GM08714 (cell line): ENCODE results near the gene CEPT1.

Experiments used
- H3K4me3 ChIP-seq: fragments of 200-500 bp; sonication (Bioruptor generic); 2 replicates; pipeline ENCODE4 v1.5.1; 2014; ENCODE audit warnings: mild to moderate bottlenecking, low read length, inconsistent platforms
- ZNF274 ChIP-seq: IDR thresholded peaks from 2 replicates; pipeline ENCODE4 v1.6.1; 2012; ENCODE audit warnings: mild to moderate bottlenecking, low read depth, low read length

Gene CEPT1

DNA sequence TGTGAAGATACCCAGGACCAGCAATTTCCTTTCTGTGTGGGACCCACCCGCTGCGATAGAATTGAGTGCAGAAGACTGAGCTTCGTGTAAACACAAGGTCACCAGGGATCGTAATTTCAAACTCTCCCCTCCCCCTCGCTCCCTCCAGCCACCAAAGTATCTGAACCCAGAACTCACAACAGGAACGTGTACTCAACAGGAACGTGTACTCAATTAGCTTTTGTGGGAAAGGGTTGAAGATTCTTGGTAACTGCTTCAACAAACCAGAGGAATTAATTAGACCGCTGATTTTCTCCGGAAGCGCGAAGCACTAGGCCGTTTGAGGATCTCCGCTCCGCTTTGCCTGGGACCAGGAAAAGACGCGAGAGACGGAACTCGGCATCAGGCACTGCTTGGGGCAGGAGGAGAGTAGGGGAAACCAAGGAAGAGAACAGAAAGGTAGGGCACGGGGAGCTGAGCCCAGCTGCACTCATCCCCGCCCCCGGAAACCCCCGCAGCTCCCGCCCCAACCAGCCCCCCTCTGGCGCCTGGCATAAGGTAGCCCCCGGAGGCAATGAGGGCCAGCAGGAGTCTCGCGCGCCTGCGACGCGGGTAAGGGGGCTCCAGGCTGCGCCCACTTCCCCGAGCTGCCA, 583 bp upstream of the CEPT1 start:
- TF ChIP-seq ZNF274 = no peak
- H3K4me3 ChIP-seq = peak overlapping the region; percentile 98

DNA sequence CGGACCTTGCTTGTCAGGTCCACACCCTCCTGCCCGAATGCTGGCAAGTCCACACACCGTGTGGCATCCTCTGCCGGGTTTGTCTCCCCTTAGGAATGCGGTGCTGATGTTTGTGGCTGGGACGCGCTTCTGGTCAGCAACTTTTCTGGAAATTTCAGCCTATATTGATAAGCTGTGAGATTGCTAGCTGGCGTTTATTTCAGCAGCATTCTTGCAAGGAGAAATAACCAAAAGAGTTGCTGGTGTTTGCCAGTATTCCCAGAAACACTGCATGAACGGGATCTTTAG, 601 bp downstream of the CEPT1 start:
- peak overlapping the region; percentile 98 for H3K4me3 ChIP-seq
- TF ChIP-seq ZNF274 = no peak

DNA sequence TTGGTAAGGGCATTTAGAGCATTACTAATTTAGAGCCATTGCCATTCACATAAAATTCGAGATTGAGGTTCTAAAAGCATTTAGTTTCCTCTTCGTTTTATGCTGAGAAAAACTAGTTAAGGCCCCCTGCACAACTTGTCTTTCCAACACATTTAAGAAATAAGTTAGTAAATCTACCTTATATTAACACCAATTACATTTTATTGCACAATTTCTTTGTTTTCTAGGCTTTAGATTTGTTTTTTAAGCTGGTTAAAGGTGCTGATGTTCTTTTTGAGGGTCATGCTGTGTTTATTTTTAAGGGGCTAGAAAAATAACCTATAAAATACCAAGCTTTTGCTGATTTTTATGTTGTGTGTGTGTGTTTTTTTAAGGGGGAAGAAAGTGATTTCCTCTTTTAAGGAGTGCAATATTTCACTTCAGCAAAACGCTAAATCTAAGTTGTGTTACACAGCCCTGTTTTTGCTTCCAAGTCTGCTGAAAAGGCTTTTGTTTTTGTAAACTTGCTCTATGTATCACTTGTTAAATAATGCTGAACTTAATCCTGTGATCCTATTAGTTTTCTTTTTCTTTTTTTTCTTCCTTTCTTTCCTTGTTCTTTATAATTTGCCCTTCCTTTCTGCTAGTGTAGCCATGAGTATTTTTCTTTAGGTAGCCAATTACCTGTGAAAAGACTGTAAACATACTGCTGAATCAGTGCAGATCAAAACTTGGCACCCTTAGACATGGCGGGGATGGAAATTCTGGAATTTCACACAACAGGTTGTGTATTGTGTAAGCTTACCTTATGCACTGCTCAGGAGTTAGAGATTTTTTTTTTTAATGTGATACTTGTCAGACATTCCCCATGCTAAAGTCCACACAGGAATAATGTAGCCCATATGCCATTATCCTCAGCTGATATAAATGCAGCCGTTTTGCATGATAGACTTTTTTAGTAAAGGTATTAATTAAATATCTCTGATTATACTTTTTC, 1.5 kb downstream of the CEPT1 start:
- peak overlapping the region; percentile 98; the same call in 1 of the 2 replicates for H3K4me3 ChIP-seq
- no peak for TF ChIP-seq ZNF274

DNA sequence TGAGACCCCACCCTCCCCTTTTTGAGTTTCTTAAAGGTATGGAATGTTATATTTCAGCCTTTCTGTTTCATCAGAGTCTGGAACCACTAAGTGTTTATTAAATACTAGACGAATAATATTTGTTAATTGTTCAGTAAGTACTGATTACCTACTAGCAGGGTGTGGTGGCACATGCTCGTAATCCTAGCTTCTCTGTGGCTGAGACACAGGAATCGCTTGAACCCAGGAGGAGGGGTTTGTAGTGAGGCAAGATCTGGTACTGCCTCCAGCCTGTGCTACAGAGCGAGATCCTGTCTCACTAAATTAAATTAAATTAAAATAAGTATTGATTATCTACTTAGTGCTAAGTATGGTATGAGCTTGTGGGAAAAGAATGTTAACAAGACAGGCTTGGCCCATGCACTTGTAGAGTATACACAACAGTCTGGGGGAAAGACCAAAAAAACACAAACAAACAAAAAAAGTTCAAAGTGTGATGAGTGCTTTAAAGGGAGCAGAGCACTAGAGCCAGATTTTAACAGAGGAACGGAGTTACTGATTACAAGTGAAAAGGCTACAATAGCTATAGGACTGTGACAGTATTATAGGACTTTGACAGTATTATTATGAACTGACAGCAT, 2.4 kb downstream of the CEPT1 start:
- peak overlapping the region; percentile 98 for H3K4me3 ChIP-seq
- no peak for TF ChIP-seq ZNF274

DNA sequence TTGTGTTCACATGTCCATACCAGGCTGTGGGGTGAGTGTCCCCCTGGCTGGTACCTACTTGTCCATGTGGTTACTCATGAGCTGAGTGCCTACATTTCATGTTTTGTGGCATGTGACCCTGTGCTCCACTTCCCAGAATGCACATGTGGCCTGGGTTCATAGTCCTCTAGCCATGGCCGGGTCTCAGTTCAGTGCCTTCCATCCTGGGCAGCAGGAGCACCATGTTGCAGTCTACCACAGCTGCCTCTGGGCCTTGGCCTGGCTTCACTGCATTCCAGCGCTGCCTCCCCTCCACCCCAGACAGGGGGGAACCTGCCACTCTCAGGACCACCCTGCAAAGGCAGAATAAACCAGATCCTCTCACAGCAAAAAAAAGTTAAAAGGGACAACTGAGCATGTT, 5.5 kb downstream of the CEPT1 start:
- no peak for TF ChIP-seq ZNF274
- peak overlapping the region; percentile 10; the same call in 1 of the 2 replicates for H3K4me3 ChIP-seq

DNA sequence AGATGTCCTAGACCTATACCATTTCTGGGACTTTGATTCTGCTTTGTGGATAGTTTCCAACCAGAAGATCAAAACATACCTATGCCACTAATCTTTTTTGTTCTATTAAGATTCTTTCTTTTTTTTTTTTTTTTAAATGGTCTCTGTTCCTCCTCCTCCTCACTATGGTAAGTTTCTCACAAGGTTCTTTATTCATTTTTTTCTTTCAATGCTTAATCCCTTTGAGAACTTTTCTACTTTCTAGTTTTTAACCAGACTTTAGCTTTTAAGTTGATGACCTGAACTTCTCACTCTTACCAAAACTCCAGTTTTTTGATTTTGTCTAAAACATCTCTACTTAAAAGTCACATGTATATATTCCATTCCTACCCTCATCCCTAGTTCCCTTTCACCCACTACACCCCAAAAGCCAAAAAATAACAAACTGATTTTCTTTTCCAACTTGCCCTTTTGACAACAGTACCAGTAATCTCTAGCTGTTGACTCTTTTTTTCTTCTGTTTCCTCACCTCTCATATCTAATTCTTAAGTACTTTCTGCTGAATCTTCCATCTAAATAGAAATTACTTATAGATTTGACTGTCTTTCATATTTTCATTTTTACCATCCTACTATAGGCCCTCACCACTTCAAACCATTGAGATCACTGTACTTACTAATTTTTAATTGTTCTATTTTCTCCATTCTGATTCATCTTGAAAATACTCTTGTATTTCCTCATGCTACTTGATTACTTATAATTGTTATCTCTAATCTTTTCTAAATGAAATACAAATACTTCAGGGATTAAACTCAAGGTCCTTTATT, 6.1 kb downstream of the CEPT1 start:
- no peak overlapping the region for H3K4me3 ChIP-seq
- TF ChIP-seq ZNF274 = no peak

DNA sequence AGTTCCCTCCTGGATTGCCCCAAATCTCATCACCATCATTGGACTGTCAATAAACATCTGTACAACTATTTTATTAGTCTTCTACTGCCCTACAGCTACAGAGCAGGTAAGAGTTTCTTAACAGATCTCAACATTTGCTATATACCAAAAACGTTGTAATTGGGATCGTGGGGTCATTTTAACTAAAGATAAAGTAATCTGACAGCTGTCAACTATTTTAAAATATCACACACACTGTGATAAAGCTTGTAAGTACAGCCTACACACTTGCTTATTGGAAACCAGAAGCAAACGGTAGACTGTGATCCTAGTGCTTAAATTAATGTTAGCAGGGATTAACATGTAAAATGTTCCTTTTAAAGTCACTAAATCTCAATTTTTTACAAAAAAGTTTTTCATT, 7.9 kb downstream of the CEPT1 start:
- no peak for TF ChIP-seq ZNF274
- H3K4me3 ChIP-seq = no peak overlapping the region; the same call in 1 of the 2 replicates

DNA sequence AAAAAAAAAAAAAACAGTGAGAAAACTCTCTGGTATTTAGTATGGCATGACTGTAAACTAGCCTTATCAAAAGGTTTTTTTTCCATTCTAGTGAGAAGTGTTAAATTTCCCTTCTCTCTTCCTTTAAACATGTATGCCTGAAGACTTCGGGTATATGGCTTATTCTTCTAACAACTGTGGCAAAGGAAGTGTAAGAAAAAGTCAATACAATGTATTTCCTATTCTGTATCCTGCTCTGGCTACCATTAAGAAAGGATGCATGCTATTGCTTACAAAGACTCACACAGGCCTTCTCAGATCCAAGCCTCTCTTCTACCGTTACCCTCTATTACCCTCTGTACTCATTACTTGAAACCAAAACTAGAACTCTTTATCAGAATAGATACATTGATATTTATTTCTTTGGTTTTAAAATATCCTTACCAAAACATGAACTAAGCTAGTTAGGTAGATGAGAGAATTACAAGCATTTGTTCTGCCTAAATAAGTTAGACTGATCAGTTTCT, 8.4 kb downstream of the CEPT1 start:
- no peak overlapping the region for H3K4me3 ChIP-seq
- no peak for TF ChIP-seq ZNF274

DNA sequence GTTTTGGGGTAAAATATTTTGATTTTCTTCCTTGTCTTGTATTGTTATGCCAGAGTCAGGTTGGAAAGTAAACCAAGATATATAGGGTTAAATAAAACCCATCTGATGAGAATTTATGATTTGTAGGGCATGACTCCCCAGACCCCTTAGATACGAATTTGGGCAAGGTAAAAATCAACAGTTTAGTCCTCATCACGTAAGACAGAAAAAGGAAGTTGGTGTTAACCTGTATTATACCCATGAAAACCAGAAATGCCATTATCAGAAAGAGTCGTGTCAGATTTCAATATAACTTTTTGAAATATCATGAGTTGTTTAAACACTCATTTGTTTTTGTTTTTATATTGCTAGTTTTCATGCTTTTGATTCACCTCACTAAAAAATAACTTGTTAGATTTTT, 11.8 kb downstream of the CEPT1 start:
- no peak for TF ChIP-seq ZNF274
- no peak overlapping the region for H3K4me3 ChIP-seq

DNA sequence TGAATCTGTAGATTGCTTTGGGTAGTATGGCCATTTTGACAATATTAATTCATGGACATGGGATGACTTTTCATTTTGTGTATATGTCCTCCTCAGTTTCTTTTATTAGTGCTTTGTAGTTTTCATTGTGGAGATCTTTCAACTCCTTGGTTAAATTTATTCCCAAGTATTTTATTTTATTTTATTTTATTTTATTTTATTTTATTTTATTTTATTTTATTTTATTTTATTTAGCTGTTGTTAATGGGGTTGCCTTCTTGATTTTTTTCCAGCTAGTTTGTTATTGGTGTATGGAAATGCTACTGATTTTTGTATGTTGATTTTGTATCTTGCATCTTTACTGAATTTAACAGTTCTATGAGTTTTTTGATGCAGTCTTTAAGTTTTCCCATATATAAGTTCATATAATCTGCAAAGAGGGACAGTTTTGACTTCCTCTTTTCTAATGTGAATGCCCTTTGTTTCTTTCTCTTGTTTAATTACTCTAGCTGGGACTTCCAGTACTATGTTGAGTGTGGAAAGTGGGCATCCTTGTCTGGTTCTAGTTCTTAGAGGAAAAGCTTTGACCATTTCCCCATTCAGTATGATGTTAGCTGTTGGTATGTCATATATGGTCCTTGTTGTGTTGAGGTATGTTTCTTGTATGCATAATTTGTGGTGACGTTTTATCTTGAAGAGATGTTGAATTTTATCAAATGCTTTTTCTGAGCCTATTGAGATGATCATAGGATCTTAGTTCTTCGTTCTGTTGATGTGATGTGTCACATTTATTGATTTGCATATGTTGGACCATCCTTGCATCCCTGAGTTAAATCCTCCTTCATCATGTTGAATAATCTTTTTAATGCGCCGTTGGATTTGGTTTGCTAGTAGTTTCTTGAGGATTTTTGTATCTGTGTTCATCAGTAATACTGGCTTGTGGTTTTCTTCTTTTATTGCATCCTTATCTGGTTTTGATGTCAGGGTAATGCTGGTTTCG, 14.3 kb downstream of the CEPT1 start:
- no peak for TF ChIP-seq ZNF274
- no peak overlapping the region for H3K4me3 ChIP-seq

DNA sequence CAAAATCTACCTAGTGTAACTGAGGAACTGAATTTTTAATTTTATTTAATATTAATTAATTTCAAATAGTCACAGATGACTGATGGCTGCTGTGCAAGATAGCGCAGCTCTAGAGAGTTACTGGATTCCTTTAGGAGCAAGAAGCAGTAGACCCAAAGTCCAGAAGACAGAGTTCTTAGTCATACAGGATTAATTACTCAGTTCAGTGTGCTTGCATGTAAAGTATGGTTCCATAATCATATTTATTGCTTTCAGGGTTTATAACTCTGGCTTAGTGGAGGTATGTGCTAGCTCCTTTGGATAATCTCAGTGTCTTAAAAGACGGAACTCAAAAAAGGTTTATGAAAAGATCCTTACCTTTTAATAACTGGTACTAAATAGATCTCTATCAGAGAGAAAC, 17.4 kb downstream of the CEPT1 start:
- TF ChIP-seq ZNF274 = no peak
- H3K4me3 ChIP-seq = no peak overlapping the region

DNA sequence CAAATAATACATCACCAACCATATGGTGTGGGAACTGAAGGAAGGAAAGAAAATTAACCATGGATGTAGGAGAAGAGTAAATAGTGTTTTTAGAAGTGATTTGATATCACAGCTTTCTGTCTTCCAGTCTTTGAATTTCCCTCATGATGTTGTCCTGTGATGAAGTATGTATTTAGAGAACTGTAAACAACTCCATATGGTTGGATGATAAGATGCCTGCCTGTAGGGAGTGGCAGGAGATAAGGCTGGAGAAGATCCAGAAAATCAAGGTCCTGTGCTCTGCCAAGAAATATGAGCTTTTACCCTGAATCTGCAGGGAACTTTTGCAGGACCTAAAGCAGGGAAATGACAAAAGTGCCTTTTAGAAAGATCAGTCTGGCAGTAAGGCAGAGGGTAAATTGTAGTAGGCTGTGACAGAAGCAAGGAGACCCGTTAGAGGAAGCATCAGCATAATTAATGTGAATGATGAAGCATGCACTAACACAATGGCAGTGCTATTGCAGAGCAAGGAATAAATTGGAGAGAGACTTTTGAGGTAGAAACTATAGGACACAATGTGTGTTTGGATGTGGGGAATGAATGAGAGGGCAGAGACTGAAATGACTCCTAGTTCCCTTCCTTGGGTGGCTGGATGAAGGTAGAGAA, 21.9 kb downstream of the CEPT1 start:
- H3K4me3 ChIP-seq = no peak overlapping the region
- no peak for TF ChIP-seq ZNF274
